Measurements from ENCODE around the gene DNAJC5. TPM values are rescaled to one million over a fixed set of nuclear protein-coding genes. Genes with fewer than 3 reads are reported as not detected.

Gene DNAJC5
- total and polyA plus RNA-seq, 9 of the 15 experiments (the other 6 are each of a cell fraction or from before 2014, with no cell fraction given): 0.95 to 42.8 (median 23.4) TPM

DNA sequence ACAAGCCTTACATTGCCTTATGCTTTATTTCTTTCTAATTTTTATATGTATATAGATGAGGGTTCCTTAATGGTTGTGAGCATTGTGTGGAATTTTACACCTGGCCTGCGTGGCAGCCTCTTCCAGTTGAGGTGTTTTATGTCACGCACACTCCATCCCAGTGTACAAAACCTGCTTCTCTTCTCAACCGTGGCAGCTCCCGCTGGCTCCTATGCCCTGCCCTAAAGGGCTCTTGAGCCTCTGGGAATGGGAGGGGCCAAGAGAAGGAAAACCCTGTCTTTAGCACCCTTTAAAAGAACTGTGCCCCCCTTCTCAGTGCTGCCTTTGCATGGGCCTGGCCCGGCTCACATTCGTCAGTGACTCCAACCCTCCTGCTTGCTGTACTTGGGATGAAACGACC is 4.3 kb upstream of the DNAJC5 start (continued):
- TF ChIP-seq ARID3A (IDR thresholded peaks at IDR 0.05; ENCODE audit: borderline replicate concordance, low read depth, low read length): no peak

GRCh38 chr20:63891061-63892002 is 3.6 kb upstream of the DNAJC5 start:
- FAIRE-seq: no peak
- Histone ChIP-seq H2AFZ (ENCODE audit: low read depth, low read length) (no peak overlapping the region), H3K4me3 (no peak overlapping the region), H3K27me3 (ENCODE audit: control insufficient read depth in 2 of 2, insufficient read depth in 2 of 2, low read length in 2 of 2) (no peaks in the 10 kb centered on the region), H3K27ac (ENCODE audit: extremely low read depth, low read depth, low read length) (no peak overlapping the region), H3K36me3 (ENCODE audit: control insufficient read depth, insufficient read depth, low read length) (peaks cover 45% of the 10 kb centered on the region; the same call in 2 of the 3 replicates), H3K9me3 (replicated peaks; ENCODE audit: control insufficient read depth, insufficient read depth, low read depth, low read length) (no peaks in the 10 kb centered on the region), H3K4me2 (ENCODE audit: insufficient read depth, low read length) (no peak overlapping the region), H3K9me1 (ENCODE audit: control insufficient read depth, insufficient read depth, low read length) (no peaks in the 10 kb centered on the region), H3K79me2 (ENCODE audit: control insufficient read depth, insufficient read depth, low read length) (peaks cover 10% of the 10 kb centered on the region), H3K9ac (ENCODE audit: insufficient read depth in 1 of 2, low read depth in 2 of 2, low read length in 2 of 2) (peak overlapping the region in 1 of 2 experiments; percentile 4; a peak in 1 of 4 replicates), H3K4me1 (replicated peaks in 1 of 2; ENCODE audit: control insufficient read depth in 2 of 2, insufficient read depth in 2 of 2, low read length in 2 of 2) (peaks cover 9 to 18% of the 10 kb centered on the region in 2 experiments), H4K20me1 (replicated peaks; ENCODE audit: control insufficient read depth, insufficient read depth, low read length) (peaks cover 6% of the 10 kb centered on the region)
- ChIA-PET POLR2A (interaction anchor here (0.6 to 2.7 kb wide), 3 partner anchors 10 to 26 kb away, joined by 3 to 12 read pairs (median 4); partner anchors contain the start of gene TPD52L2), CTCF (ENCODE audit: low intra/inter-chr PET ratio) (no interaction called here)
- WGBS (ENCODE audit: insufficient coverage, low coverage, missing lambda C conversion rate): 91% methylated on average over 27 of the region's 29 CpGs
- no peak for ATAC-seq
- TF ChIP-seq ZSCAN29 (IDR thresholded peaks at IDR 0.05) (no peak), POLR2G (IDR thresholded peaks at IDR 0.05; ENCODE audit: low read depth, low read length) (peak; percentile 35; the same call in 1 of the 2 replicates), NFATC3 (IDR thresholded peaks at IDR 0.05) (no peak), LCOR (CRISPR knock-in tag; IDR thresholded peaks at IDR 0.05) (no peak), LARP7 (IDR thresholded peaks at IDR 0.05) (no peak), SAFB (IDR thresholded peaks at IDR 0.05; ENCODE audit: borderline replicate concordance, low read depth, low read length) (no peak)
- TF ChIP-seq, protein P1, sequence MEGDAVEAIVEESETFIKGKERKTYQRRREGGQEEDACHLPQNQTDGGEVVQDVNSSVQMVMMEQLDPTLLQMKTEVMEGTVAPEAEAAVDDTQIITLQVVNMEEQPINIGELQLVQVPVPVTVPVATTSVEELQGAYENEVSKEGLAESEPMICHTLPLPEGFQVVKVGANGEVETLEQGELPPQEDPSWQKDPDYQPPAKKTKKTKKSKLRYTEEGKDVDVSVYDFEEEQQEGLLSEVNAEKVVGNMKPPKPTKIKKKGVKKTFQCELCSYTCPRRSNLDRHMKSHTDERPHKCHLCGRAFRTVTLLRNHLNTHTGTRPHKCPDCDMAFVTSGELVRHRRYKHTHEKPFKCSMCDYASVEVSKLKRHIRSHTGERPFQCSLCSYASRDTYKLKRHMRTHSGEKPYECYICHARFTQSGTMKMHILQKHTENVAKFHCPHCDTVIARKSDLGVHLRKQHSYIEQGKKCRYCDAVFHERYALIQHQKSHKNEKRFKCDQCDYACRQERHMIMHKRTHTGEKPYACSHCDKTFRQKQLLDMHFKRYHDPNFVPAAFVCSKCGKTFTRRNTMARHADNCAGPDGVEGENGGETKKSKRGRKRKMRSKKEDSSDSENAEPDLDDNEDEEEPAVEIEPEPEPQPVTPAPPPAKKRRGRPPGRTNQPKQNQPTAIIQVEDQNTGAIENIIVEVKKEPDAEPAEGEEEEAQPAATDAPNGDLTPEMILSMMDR (IDR thresholded peaks at IDR 0.05 in 2 of 3, conservative IDR thresholded peaks at IDR 0.05 in 1 of 3; ENCODE audit: insufficient read depth in 2 of 3, low read depth in 1 of 3, low read length in 3 of 3): peak in 1 of 3 experiments; percentile 6; a peak in 1 of 6 replicates
- TF ChIP-seq, protein P2, sequence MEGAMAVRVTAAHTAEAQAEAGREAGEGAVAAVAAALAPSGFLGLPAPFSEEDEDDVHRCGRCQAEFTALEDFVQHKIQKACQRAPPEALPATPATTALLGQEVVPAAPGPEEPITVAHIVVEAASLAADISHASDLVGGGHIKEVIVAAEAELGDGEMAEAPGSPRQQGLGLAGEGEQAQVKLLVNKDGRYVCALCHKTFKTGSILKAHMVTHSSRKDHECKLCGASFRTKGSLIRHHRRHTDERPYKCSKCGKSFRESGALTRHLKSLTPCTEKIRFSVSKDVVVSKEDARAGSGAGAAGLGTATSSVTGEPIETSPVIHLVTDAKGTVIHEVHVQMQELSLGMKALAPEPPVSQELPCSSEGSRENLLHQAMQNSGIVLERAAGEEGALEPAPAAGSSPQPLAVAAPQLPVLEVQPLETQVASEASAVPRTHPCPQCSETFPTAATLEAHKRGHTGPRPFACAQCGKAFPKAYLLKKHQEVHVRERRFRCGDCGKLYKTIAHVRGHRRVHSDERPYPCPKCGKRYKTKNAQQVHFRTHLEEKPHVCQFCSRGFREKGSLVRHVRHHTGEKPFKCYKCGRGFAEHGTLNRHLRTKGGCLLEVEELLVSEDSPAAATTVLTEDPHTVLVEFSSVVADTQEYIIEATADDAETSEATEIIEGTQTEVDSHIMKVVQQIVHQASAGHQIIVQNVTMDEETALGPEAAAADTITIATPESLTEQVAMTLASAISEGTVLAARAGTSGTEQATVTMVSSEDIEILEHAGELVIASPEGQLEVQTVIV (CRISPR knock-in tag; IDR thresholded peaks at IDR 0.05; ENCODE audit: borderline replicate concordance): no peak
- TF ChIP-seq, protein P3, sequence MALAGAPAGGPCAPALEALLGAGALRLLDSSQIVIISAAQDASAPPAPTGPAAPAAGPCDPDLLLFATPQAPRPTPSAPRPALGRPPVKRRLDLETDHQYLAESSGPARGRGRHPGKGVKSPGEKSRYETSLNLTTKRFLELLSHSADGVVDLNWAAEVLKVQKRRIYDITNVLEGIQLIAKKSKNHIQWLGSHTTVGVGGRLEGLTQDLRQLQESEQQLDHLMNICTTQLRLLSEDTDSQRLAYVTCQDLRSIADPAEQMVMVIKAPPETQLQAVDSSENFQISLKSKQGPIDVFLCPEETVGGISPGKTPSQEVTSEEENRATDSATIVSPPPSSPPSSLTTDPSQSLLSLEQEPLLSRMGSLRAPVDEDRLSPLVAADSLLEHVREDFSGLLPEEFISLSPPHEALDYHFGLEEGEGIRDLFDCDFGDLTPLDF (CRISPR knock-in tag; IDR thresholded peaks at IDR 0.05): no peak
- no TSS peak for BruUV-seq (replicated peaks)
- intact Hi-C loops (cut with micrococcal nuclease): no loop called here
- in situ Hi-C loops (cut with MboI): no loop called here
- no peak for DNase-seq (ENCODE audit: extremely low read depth in 1 of 4, low spot score in 3 of 4)
